Stimulated activated CD4-positive, alpha-beta T cell treated with anti-CD3 and anti-CD28 coated beads, Interleukin-2, amount 100 ng/mL, for 4 hours (primary cell): ENCODE data around the gene GNAQ.
"Not testable (repeated sequence)": the region's sequence is repeated elsewhere in the genome, so short reads cannot be mapped to it uniquely, and the experiment has no call there.

ENCODE experiments used
- DNase-seq: peaks from one replicate; pipeline ENCODE4 v3.0.0-alpha.2; 2020; ENCODE audit warnings: low read depth

Gene GNAQ

DNA sequence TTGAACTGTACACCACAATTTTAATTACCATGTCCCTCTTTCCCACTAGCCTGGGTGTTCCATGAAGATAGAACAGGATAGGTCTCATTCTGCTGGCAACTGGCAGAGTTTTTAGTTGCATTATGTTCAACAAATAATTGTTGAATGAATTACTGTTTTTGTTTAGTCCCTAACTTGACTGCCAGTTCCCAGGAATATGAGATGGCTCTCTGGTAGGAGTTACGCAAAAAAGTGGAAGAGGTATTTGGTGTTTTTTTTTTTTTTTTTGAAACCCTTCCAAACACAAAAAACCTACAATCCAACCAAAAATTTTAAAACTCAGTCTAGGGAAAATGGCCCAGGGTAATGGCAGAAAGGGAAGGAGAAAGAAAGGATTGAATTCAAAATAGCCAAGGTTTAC is 153.6 kb downstream of the GNAQ start:
- no peak for DNase-seq

DNA sequence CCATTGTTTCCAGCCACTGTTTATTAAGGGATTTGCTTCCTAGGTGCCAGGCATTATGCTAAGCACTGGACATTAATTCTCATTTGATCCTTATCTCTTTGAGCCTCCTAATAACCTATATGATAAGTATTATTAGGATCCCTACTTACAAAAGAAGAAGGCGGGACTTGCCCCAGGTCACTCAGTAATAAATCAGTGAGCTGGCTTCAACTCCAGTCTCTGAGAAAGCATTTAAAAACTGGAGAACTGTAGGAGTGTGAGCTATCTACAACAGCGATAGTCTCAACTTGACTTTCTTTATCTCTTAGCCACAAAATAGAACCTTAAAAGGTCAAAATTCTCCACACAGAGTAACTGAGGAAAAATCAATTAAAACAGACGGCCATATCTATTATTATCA is 155.0 kb downstream of the GNAQ start:
- DNase-seq, result no peak

DNA sequence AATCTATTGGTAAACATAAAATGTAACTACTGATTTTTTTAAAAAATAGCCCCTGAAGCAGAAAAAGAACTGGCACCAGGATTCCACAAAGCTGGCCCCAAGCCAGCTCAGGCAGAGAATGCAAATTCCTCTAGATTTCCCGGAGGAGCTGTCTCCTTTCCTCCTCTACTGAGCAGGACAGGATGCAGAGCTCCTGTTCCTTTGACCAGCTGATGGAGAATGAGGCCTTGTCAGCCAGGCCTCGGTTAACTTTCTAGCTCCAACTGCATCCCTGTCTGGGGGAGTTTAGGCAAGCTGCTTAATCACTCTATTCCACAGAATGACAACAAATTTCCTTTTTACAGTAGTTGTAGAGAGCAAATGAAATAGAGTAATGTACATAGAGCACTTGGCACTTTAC is 155.5 kb downstream of the GNAQ start:
- DNase-seq, result no peak

DNA sequence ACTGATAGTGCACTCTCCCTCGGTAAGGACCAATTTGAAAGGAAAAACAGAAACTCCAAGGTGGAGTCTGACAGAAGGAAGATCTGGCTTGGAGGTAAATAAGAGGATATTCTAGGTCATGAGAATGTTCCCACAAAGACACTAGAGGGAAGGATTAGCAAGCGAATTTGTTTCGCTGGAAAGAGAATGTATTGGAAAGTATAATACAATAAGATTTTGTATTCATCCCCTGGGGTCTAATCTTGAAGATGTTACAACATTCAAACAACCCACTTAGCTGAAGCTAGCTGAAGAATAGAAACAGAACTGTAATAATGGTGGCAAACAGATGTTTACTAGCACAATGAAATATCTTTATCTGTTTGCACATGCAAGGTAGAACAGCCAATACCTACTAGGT is 158.7 kb downstream of the GNAQ start:
- no peak for DNase-seq

DNA sequence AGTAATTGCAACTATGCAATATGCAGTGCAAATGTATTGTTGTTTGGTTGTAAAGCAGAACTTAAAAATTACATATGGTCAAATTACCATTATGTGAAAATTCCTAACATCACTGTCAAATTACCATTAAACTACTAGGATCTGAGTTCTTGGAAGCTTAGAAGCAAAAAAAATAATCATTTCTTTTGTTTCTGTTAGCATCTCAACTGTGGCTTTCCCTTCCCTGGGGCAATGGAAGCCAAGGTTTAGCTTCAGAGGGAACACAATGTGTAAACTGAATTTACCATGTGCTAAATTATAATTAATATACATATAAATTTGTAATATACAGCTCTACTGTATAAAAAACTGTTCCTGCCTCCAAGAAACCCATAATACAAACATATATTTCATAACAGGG is 159.4 kb downstream of the GNAQ start:
- no peak for DNase-seq

DNA sequence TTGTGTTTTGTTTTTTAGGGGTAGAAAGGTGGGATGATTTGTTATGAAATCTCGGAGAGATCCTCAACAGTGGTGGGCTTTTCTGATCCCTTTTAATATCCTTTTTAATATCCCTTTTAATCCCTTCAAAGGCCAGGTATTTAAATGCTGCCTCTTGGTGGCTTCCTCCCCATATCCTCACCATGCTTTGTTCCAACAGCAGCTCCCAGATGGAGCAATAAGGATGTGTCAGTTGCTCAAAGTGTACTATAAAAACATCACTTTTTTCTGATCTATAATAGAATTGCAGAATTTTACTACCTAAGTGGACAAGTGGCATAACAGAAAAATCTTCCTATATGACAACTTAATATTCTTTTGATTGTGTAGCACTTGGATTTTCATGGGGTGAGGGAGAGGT is 160.1 kb downstream of the GNAQ start:
- DNase-seq, result no peak

DNA sequence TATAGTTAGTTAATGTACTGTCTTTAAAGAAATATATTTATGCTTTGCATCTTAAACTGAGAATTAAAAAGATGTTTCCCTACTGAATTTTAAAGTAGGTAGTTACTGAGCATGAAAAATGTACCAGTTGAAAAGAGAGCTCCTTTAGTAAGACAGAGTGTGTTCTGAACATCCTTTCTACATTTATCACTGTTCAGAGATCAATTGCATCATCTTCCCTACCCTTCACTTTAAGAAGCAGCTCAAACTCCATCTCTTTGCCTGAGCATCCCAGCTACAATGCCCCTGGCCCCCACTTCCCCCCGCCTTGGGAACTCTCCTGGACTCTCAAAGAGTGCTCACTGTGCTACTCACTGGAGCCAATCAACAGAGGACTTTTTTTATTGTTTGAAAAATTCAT is 164.7 kb downstream of the GNAQ start:
- no peak for DNase-seq

DNA sequence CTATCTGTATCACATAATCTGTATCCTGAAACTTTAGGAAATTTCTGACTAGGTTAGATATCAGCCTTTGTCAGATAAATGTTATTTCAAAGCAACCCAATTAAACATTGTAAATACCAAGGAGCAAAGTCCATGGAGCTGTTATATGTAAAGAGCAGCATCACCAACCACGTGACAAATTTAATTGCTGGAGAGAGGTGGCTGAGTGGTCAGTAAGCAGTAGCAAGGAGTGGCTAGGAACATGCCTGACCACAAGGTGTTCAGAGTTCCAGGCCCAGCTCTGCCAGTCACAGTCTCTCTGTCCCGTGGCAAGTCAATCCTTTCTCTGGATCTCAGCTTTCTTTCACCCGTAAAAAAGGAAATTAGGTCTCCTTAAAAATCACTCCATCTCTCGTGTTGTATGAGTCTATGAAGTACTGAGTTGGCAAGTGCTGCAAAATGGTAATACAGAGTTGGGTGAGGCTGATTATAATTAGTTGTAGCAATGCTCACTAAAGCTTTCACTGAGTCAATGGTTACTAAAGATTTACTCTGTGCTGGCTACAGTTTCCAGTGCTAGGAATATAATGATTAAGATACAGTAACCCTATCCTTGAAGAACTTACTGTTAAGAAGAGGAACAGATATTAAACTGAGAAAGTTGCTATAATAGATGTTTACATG is 166.1 kb downstream of the GNAQ start:
- DNase-seq, result no peak

DNA sequence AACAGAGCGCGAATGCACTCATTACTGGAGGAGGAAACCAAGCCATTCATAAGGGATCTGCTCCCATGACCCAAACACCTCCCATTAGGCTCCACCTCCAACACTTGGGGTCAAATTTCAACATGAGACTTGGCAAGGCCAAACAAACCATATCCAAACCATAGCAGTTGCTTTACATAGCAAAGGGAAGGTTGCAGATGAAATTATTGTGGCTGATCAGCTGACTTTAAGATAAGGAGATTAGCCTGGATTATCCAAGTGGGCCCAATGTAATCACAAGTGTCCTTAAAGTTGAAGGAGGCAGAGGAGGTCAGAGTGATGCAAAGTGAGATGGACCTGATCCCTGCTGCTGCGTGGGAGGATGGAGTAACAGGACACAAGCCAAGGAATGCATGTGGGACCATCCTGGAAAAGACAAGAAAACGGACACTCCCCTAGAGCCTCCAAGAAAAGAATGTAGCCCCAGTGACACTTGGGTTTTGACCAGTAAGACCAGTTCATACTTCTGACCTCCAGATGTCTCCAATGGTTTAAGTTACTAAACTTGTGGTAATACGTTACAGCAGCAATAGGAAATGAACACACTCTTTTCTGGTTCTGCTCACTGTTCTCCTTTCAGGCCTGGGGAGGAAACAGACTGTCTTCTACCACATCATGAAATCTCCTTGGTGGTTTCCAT is 167.3 kb downstream of the GNAQ start:
- no peak for DNase-seq

DNA sequence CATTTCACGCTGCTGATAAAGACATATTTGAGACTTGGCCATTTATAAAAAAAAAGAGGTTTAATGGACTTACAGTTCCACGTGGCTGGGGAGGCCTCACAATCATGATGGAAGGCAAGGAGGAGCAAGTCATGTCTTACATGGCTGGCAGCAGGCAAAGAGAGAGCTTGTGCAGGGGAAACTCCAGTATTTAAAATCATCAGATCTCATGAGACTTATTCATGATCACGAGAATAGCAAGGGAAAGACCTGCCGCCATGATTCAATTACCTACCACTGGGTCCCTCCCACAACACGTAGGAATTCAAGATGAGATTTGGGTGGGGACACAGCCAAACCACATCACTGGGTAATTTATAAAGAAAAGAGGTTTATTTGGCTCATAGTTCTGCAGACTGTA is 168.0 kb downstream of the GNAQ start:
- DNase-seq, result not testable (repeated sequence)

DNA sequence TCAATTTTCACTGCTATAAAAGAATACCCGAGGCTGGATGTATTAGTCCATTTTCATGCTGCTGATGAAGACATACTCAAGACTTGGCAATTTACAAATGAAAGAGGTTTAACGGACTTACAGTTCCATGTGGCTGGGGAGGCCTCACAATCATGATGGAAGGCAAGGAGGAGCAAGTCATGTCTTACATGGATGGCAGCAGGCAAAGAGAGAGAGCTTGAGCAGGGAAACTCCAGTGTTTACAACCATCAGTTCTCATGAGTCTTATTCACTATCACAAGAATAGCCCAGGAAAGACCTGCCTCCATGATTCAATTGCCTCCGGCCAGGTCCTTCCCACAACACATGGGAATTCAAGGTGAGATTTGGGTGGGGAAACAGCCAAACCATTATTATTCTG is 170.7 kb downstream of the GNAQ start:
- DNase-seq, result not testable (repeated sequence)

DNA sequence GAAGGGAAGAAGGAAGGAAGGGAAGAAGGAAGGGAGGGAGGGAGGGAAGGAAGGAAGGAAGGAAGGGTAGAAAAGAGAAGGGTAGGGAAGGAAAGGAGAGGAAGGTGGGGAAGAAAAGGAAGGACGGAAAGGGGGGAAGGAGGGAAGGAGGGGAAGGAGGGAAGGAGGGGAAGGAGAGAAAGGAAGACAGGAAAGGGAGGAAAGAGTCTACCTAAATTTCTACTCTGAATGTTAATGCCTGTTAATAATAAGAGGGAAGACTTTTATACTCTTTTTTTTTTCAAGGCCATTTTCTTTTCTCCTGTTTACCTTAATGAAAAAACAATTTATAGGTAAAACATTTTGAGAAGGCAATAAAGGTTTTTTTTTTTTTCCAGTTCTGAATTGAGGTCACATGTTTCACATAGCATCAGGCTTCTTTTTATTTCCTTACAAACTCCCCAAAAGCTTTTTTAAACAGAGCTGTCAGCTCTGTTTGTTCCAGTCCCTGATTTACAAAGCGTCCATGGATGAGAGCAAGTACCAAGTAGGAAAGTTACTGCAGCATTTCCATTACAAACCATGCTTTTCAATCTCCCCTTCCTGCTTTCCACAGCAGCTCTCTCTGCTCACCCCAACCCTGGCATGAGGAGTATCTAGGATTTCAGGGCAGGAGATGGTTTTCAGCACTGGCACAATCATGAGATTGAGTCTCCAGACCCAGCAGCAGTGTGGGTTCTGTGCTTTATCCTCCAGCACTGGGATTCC is 173.9 kb downstream of the GNAQ start:
- no peak for DNase-seq

DNA sequence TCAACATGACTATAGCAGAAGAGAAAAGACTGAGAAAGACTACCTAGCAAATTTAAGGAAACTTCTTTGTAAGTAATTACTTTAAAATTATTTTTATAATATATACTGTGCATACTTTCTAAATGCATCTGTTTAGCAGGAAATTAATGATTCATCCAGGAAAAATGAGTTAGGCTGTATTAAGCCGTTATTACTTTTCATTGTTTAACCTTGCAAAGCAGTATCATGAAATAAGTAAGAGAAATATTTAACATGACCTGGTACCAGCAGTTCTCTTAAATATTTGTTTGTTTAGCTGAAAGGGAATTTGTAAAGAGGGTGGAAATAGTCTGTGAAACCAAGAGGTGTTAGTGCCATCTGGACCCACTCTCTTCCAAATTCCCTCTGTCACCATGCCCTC is 175.0 kb downstream of the GNAQ start:
- DNase-seq, result no peak

DNA sequence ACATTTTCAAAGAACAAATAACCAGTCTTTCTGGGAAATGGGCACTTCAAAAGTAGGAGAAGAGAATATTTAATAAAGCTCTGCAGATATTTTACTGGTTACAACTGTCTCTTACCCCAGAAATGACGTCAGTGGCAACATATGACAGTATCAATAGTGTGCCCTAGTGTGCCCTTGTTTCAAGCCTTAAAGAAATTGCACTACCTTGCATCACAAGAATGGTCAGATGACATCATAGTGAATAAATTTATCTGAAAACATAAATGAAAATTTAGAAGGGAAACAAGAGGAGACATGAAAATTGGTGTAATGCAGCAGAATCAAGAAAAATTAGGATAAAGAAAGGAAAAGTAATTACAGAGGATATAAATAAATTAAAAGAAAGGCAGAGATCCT is 176.7 kb downstream of the GNAQ start:
- no peak for DNase-seq

DNA sequence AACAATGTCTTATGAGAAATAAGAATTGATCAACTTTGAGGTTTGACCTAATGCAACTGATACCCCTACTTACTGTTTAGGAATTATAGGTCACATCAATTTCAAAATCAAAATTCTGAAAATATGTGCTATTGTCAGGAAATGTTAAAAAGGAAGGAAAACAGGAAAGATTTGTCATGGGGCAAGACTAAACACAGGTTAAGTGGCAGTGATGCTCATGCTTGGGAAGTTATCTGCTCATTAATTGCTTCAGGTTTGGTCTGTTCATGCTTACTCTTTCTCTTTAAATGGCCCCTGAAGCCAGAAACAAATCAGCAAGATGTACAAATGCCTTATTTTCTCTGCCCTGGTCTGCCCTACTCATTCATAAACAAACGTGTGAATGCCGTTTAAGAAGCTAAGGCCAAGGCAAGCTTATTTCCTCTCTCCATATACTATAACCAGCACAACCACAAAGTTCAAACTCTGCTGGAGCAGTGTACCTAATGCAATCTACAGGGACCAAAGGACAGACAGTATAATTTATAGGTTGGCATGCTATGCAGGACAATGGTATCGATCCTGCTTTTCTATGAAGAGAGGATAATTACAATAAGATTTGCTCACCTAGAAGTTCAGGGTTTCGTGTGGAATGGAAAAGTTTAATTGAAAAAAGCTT is 177.2 kb downstream of the GNAQ start:
- no peak for DNase-seq

DNA sequence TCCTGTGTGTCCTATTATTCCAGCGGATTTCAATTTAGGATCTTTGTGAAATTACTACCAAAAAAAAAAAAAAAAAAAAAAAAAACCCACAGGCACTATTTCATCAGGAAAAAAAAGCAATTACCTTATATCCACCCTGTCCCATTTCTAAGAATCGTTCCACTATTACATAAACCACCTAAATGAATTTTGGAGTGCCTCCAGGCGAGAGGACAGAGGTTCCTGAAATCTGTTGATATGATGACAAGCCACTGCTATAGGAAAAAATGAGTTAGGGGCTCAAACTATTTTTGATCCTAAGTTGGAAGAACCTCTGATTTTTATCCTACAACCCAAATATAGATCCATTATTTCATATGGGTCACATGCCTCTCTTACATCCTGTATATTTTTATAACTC is 177.9 kb downstream of the GNAQ start:
- no peak for DNase-seq

DNA sequence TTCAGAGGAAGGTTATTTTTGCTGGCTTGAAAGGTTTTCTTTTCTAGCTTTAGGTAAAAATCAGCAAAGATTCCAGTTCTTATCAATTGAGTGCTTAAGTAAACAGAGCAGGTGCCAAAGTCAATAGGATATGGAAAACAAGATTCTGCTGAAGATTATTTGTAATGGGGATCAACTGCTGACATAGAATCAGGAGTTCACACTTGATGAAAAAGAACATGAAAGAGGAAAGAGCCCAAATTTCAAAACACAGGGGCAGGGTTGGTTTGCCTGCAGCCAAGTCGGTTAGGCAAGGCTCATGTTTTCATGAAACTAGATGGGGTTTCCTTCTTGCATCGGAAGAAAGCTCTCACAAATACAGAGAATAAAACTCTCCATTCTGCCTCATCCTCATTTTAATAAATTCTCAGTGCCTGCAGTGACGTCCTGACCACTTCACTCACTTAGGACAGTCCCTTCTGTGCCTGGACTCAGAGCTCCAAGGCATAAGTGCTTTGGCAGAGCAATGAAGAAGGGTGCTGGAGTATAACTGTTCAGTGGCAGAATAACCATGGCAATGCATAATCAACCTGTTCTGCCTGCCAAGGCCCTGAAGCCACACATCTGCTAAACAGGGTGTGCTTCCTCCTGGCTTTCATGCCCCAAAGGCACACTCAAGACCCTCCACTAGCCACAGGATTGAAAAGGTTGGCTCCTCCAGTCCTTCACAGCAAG is 179.6 kb downstream of the GNAQ start:
- no peak for DNase-seq

DNA sequence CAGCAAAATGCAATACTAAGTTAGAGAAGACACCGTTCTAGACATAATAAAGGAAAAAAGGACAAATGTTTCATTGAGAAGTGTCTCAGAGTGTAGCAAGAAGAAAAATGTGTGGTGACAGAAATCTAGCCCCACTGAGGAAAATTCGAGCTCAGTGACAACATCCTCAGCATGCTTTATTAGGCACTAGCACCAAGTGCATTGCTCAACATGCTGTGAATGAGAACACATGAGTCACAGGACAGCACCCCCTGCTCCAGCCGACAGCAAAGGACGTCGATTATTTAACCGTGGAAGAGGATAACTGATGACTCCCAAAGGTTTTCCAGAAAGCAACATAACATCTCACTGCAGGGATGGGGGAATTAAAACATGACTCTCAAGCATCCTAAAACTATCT is 182.7 kb downstream of the GNAQ start:
- DNase-seq, result no peak

DNA sequence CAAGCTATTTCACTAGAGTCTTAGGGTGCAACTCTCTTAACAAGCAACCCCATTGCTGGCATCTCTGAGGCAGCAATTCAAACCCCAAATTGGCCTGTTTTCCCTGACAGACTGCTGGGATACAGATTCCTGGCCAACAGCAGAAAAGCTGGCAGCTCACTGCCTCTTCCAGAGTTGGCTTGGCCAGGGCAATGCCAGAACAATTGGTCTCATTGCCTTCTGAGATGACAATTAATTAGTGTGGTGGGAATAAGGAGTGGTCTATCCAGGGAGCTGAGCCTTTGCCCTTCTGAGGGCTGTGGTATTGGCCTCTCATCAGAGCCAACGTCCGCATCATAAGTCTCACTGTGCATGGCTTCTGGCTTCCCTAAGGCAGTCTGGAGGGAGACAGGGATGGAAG is 183.2 kb downstream of the GNAQ start:
- DNase-seq, result no peak

DNA sequence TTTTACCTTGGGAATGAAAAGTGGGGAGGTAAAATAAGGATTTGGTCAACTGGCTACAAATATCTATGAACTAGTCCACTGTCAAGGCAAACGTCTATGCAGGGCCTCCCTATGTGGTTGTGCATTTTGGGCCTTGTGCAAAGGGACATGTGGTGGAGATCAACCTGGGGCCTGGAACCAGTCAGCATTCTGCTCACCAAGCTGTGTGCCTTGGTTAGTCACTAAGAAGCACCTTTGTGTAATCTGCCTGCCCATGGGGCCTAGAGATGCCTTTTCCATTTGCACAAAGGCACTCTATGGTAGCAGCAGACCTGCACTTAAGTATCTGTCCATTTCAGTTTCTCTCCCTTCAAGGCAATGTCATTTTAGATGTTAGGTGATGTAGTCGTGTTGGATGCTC is 184.0 kb downstream of the GNAQ start:
- no peak for DNase-seq

DNA sequence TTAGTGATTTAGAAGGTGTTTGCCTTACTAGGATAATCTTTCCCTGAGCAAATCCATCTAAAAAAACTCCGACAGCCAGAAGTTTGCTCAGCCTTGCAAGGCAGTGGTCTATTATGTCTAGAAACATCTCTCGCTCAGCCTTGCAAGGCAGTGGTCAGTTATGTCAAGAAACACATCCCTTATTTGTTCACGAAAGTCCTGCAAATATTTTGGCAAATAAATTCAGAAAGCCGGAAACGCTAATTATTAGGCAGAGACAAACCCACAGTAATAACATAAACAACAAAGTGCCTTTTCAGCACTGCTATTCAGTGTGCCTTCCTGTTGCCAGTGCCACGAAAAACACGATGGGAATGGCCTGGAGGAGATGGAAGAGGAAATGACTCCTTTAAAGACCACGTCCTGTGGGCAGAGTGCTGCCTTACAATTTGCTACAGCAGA is 184.5 kb downstream of the GNAQ start:
- DNase-seq, result no peak

DNA sequence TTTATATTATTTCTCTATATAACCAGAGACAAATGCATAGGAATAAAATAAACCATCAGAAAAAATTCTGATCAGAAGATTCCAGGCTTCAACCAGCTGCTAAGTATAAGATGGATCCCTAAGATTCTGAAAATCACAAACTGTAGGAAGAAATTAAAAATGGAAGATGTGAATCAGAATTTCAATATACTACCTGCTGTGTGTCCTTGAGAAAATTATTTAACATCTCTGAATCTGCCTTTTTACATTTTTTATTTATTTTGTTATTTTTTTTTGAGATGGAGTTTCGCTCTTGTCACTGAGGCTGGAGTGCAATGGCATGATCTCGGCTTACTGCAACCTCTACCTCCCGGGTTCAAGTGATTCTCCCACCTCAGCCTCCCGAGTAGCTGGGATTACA is 187.2 kb downstream of the GNAQ start:
- no peak for DNase-seq

DNA sequence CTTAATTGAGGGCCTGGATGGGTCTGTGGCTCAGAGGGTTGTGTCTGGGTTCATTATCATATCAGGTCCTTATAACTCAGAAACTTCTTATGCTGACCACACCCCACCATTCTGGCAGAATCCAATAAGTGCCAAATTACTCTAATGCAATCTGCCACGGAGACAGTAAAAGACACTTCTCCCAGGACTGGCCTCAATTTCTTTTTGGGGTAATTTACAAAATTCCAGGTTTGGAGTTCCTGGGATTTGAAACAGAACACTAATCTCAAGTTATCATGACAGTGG is 187.8 kb downstream of the GNAQ start:
- DNase-seq, result no peak
